AML-193 (cell line): ENCODE data around the gene CAPZB.

Source experiments
- DNase-seq, 2 experiments: peaks; one replicate each; lab custom pipeline; 2025; lab: John Stamatoyannopoulos, UW

CAPZB gene

GRCh38 chr1:19429611-19430010 lies 55.7 kb downstream of the CAPZB start:
- no peak for DNase-seq

- DNase-seq, result no peak
Measured at GRCh38 chr1:19427087-19427781, 58.1 kb downstream of the CAPZB start.

GRCh38 chr1:19426294-19427086 lies 58.8 kb downstream of the CAPZB start:
- DNase-seq, result no peak

GRCh38 chr1:19425646-19426239 lies 59.6 kb downstream of the CAPZB start:
- DNase-seq, result no peak

- no peak for DNase-seq
Measured at GRCh38 chr1:19424651-19425570, 60.4 kb downstream of the CAPZB start.

GRCh38 chr1:19423130-19423529 lies 62.2 kb downstream of the CAPZB start:
- DNase-seq, result no peak

- DNase-seq, result no peak
Measured at GRCh38 chr1:19421365-19421764, 64.0 kb downstream of the CAPZB start.

GRCh38 chr1:19420606-19421005 lies 64.7 kb downstream of the CAPZB start:
- no peak for DNase-seq

GRCh38 chr1:19419691-19420090 lies 65.6 kb downstream of the CAPZB start:
- no peak for DNase-seq

- DNase-seq, result no peak
Measured at GRCh38 chr1:19418503-19418971, 66.8 kb downstream of the CAPZB start.

GRCh38 chr1:19416921-19417470 lies 68.3 kb downstream of the CAPZB start:
- DNase-seq, result no peak

GRCh38 chr1:19416145-19416544 lies 69.2 kb downstream of the CAPZB start:
- DNase-seq, result no peak

GRCh38 chr1:19414515-19415121 lies 70.7 kb downstream of the CAPZB start:
- DNase-seq, result no peak

- no peak for DNase-seq
Measured at GRCh38 chr1:19413999-19414398, 71.3 kb downstream of the CAPZB start.

- no peak for DNase-seq
Measured at GRCh38 chr1:19412654-19413053, 72.7 kb downstream of the CAPZB start.

GRCh38 chr1:19411612-19412011 lies 73.7 kb downstream of the CAPZB start:
- DNase-seq, result no peak

- no peak for DNase-seq
Measured at GRCh38 chr1:19410393-19410792, 74.9 kb downstream of the CAPZB start.

GRCh38 chr1:19409477-19410341 lies 75.6 kb downstream of the CAPZB start:
- DNase-seq, result no peak

- no peak for DNase-seq
Measured at GRCh38 chr1:19407494-19408096, 77.7 kb downstream of the CAPZB start.

- no peak for DNase-seq
Measured at GRCh38 chr1:19406680-19407079, 78.7 kb downstream of the CAPZB start.
